B cell (primary cell): Measurements from ENCODE around the gene ABHD1. TPM values are rescaled to one million over a fixed set of nuclear protein-coding genes. Genes with fewer than 3 reads are reported as not detected.
A peak's percentile ranks its signal among the peaks of the same experiment; 100 is the strongest.
"Not testable (repeated sequence)": the region's sequence is repeated elsewhere in the genome, so short reads cannot be mapped to it uniquely, and the experiment has no call there.

Experiments used
- ATAC-seq: fragments of 200-7000 bp; cut with Tn5 transposase; one replicate; pipeline ENCODE4 v1.10.0; 2021; ENCODE audit warnings: low read depth, mild to moderate bottlenecking, moderate number of reproducible peaks, moderate library complexity
- CTCF ChIA-PET: fragments of 350-600 bp; sonication (Branson Sonifier 250); formaldehyde crosslinking; loops from one replicate; lab custom pipeline; 2021; ENCODE audit warnings: antibody characterized with exemption, inconsistent platforms; lab: Charles Lee
- POLR2A ChIA-PET: fragments of 350-600 bp; sonication (Branson Sonifier 250); formaldehyde crosslinking; loops from one replicate; lab custom pipeline; 2021; ENCODE audit warnings: antibody characterized with exemption; lab: Charles Lee
- DNase-seq: peaks from one replicate; pipeline ENCODE4 v3.0.0; 2013
- H2AFZ ChIP-seq: 2 replicates; pipeline ENCODE4 v1.6.1; 2012; ENCODE audit warnings: mild to moderate bottlenecking, low read depth, low read length; ENCODE audit not compliant: insufficient read depth, poor library complexity, severe bottlenecking
- H3K27ac ChIP-seq, 2 donors: 1 replicate in 1 of 2; 2 replicates in 1 of 2; pipeline ENCODE4 v1.5.1; 2012 to 2013; ENCODE audit warnings: low read length in 2 of 2, mild to moderate bottlenecking in 2 of 2, moderate library complexity in 1 of 2
- H3K27me3 ChIP-seq, 4 experiments: fragments of 200-600 bp in 1 of 4; sonication (generic) in 1 of 4; replicated peaks in 1 of 4; 1 replicate in 2 of 4; 2 replicates in 2 of 4; pipeline versions ENCODE4 v1.6.1 to v1.7.0; 2013 to 2016; ENCODE audit warnings: low read length in 3 of 4, mild to moderate bottlenecking in 2 of 4, mixed read lengths in 1 of 4, moderate library complexity in 1 of 4; ENCODE audit not compliant: insufficient read depth in 4 of 4, control insufficient read depth in 3 of 4; ENCODE audit errors: control extremely low read depth in 1 of 4
- H3K36me3 ChIP-seq, 2 experiments: replicated peaks in 1 of 2; 1 replicate in 1 of 2; 2 replicates in 1 of 2; pipeline versions ENCODE4 v1.6.1 to v1.7.1; 2013; ENCODE audit warnings: low read length in 1 of 2; ENCODE audit not compliant: insufficient read depth in 2 of 2, control insufficient read depth in 1 of 2; ENCODE audit errors: control extremely low read depth in 1 of 2, extremely low read depth in 1 of 2
- H3K4me1 ChIP-seq, 2 donors: fragments of 200-600 bp in 1 of 2; sonication (generic) in 1 of 2; 1 replicate in 1 of 2; 2 replicates in 1 of 2; pipeline versions ENCODE4 v1.5.1 to v1.6.1; 2013 to 2017; ENCODE audit warnings: low read length in 2 of 2; ENCODE audit not compliant: control insufficient read depth in 2 of 2, insufficient read depth in 2 of 2
- H3K4me2 ChIP-seq: replicated peaks from 2 replicates; pipeline ENCODE3; 2012; ENCODE audit warnings: mild to moderate bottlenecking, low read depth, low read length; ENCODE audit not compliant: poor library complexity, severe bottlenecking
- H3K4me3 ChIP-seq, 5 experiments: fragments of 200-600 bp in 1 of 5; sonication (generic) in 1 of 5; 1 replicate in 3 of 5; 2 replicates in 2 of 5; pipeline versions ENCODE4 v1.5.1 to v1.7.0; 2011 to 2016; ENCODE audit warnings: low read length in 4 of 5, mild to moderate bottlenecking in 4 of 5, low read depth in 2 of 5, control low read depth in 1 of 5, moderate library complexity in 1 of 5; ENCODE audit not compliant: insufficient read depth in 1 of 5; ENCODE audit errors: control extremely low read depth in 1 of 5, extremely low read depth in 1 of 5
- H3K79me2 ChIP-seq: fragments of 200-600 bp; sonication (generic); one replicate; pipeline ENCODE4 v1.6.0; 2016; ENCODE audit warnings: low read length; ENCODE audit not compliant: control insufficient read depth, insufficient read depth
- H3K9ac ChIP-seq: fragments of 200-600 bp; sonication (generic); 2 replicates; pipeline ENCODE4 v1.6.1; 2017; ENCODE audit warnings: mild to moderate bottlenecking, low read length, moderate library complexity
- H3K9me3 ChIP-seq, 3 donors: one replicate each; pipeline versions ENCODE4 v1.6.1 to v1.7.1; 2013; ENCODE audit warnings: low read length in 2 of 3; ENCODE audit not compliant: control insufficient read depth in 2 of 3, insufficient read depth in 1 of 3; ENCODE audit errors: control extremely low read depth in 1 of 3
- H4K20me1 ChIP-seq: 2 replicates; pipeline ENCODE4 v1.6.0; 2012; ENCODE audit warnings: mild to moderate bottlenecking, low read length; ENCODE audit not compliant: insufficient read depth, control insufficient read depth, poor library complexity, severe bottlenecking
- H3K27ac Mint-ChIP-seq: one replicate; pipeline ENCODE4 v1.8.0; 2021; ENCODE audit warnings: mixed read lengths
- H3K27me3 Mint-ChIP-seq: one replicate; pipeline ENCODE4 v1.8.0; 2021; ENCODE audit warnings: mixed read lengths
- H3K4me1 Mint-ChIP-seq: one replicate; pipeline ENCODE4 v1.8.0; 2021; ENCODE audit warnings: mixed read lengths
- H3K4me3 Mint-ChIP-seq: one replicate; pipeline ENCODE4 v1.8.0; 2021; ENCODE audit warnings: mixed read lengths
- H3K9me3 Mint-ChIP-seq: one replicate; pipeline ENCODE4 v1.8.0; 2022; ENCODE audit warnings: mixed read lengths; ENCODE audit not compliant: insufficient read depth
- EZH2 ChIP-seq: IDR thresholded peaks from 2 replicates; pipeline ENCODE4 v1.6.1; 2012; ENCODE audit warnings: borderline replicate concordance, low read depth, mild to moderate bottlenecking, moderate library complexity, low read length; ENCODE audit not compliant: insufficient read depth, poor library complexity, severe bottlenecking
- WGBS: methylation state at CpG from one replicate; pipeline ENCODE4 v1.1.5; 2013; ENCODE audit warnings: missing lambda C conversion rate; ENCODE audit not compliant: insufficient coverage; 5-methylcytosine and 5-hydroxymethylcytosine counted together
- intact Hi-C: fragments of 100-400 bp; cut with micrococcal nuclease; formaldehyde crosslinking; loops from one replicate; pipeline ENCODE4 v1.10.0; 2022
- polyA plus RNA-seq: library from polyadenylated mRNA; depleted of rRNA; stranded (reverse); fragments of >200 nt; gene quantifications from 2 replicates; pipeline ENCODE4 v1.2.3, GENCODE V29; 2012
- total RNA-seq, 2 donors: library from RNA; stranded (reverse); fragments of 120-200 nt in 1 of 2; gene quantifications; 1 replicate in 1 of 2; 2 replicates in 1 of 2; pipeline versions ENCODE4 v1.2.3 to v1.2.4, GENCODE V29; 2013 to 2022
- TF ChIP-seq, protein P1 (sequence below): fragments of 200-600 bp; IDR thresholded peaks from one replicate; pipeline ENCODE4 v1.8.0; 2022; ENCODE audit warnings: antibody characterized with exemption, mild to moderate bottlenecking

The ABHD1 gene
- total and polyA plus RNA-seq, 2 donors (not counting 1 experiment from before 2014, with no cell fraction given) = 1.5 to 2.7 TPM

DNA sequence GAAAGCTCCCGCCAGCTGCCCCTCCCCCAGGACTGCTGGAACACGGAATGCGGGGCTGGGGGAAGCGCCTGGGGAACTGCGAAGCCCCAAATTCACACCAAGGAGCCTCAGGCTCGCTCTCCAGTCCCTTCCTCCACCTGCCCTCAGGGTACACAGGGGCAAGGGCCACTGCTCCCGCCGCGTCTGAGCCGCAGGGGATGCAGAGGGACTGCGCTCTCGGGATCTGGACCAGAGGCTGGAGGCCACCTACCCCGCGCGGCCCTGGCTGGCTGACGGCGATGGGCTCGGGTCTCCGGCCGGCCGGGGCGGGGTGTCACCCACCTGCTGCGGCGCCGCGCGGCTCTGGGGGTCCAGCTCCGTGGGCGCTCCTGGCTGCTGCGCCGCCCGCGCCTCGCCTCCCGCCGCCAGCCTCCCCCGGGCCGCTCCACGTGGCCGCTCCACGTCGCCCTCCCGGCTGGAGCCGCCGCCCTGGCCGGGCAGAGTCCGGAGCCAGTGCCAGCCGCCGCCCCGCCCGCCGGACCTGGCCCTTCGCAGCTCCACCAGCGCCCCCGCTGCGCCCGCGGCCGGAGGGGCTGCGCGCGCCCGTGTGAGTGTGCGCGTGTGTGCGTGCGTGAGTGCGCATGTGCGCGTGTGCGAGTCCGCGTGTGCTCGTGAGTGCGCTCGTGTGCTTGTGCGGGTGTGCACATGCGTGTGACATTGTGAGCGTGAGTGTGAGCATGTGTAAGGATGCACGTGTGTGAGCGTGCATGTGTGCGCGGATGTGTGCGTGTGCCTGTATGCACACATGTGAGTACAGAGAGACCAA is 4.9 kb upstream of the ABHD1 start, which contains the start of gene CGREF1:
CGREF1 (minus strand) TSS at position 604 of the 805 bp plus-strand sequence. CDS start 14,762 bp downstream, outside the sequence.
- peaks cover 39% of the 10 kb centered on the region for H3K27me3 Mint-ChIP-seq
- intact Hi-C loops = no loop called here
- H3K27ac ChIP-seq = no peak within 1 kb of the TSS
- H3K9ac ChIP-seq = peak within 1 kb of the TSS; percentile 55
- H3K27me3 ChIP-seq = peaks cover 0 to 26% (median 12%) of the 10 kb centered on the region in 4 experiments
- H3K9me3 ChIP-seq = peaks cover 0 to 9% (median 0%) of the 10 kb centered on the region in 3 donors
- peak within 1 kb of the TSS; percentile 84 for H3K4me2 ChIP-seq
- CTCF ChIA-PET = no interaction called here
- H3K9me3 Mint-ChIP-seq = no peaks in the 10 kb centered on the region
- H4K20me1 ChIP-seq = no peaks in the 10 kb centered on the region
- H3K4me3 Mint-ChIP-seq = peak within 1 kb of the TSS; percentile 85
- H3K4me3 ChIP-seq = peak within 1 kb of the TSS in 2 of 5 experiments; percentile 38 to 50
- peak; percentile 38 for DNase-seq
- POLR2A ChIA-PET = no interaction called here
- peak within 1 kb of the TSS; percentile 56 for H2AFZ ChIP-seq
- 6% methylated on average over 84 of the region's 84 CpGs for WGBS
- peaks cover 16% of the 10 kb centered on the region for H3K4me1 Mint-ChIP-seq
- no peaks in the 10 kb centered on the region for H3K79me2 ChIP-seq
- H3K36me3 ChIP-seq = no peaks in the 10 kb centered on the region
- peaks cover 16 to 19% of the 10 kb centered on the region in 2 donors for H3K4me1 ChIP-seq
- H3K27ac Mint-ChIP-seq = no peak within 1 kb of the TSS
- TF ChIP-seq, protein P1, sequence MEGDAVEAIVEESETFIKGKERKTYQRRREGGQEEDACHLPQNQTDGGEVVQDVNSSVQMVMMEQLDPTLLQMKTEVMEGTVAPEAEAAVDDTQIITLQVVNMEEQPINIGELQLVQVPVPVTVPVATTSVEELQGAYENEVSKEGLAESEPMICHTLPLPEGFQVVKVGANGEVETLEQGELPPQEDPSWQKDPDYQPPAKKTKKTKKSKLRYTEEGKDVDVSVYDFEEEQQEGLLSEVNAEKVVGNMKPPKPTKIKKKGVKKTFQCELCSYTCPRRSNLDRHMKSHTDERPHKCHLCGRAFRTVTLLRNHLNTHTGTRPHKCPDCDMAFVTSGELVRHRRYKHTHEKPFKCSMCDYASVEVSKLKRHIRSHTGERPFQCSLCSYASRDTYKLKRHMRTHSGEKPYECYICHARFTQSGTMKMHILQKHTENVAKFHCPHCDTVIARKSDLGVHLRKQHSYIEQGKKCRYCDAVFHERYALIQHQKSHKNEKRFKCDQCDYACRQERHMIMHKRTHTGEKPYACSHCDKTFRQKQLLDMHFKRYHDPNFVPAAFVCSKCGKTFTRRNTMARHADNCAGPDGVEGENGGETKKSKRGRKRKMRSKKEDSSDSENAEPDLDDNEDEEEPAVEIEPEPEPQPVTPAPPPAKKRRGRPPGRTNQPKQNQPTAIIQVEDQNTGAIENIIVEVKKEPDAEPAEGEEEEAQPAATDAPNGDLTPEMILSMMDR = no peak
- TF ChIP-seq EZH2 = no peak
- no peak for ATAC-seq

DNA sequence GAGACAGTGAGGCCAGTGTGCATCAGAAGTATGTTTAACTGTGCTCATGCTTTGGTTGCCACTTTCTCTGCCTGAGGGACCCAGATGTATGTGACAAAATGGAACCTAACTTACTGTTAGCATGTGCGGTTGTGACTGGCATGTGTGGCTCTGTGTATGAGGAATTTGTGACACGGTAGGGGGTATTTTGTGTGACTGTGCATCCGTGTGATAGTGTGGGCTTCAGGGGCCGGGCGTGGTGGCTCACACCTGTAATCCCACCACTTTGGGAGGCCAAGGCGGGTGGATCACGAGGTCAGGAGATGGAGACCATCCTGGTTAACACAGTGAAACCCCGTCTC is 4.3 kb upstream of the ABHD1 start:
- CTCF ChIA-PET, ATAC-seq, H3K9me3 Mint-ChIP-seq, H3K9me3 ChIP-seq, H3K27ac ChIP-seq, H4K20me1 ChIP-seq, H3K27ac Mint-ChIP-seq, DNase-seq, intact Hi-C loops, H3K79me2 ChIP-seq, H3K36me3 ChIP-seq, POLR2A ChIA-PET: not testable (repeated sequence)
- Histone ChIP-seq H3K9ac (peak overlapping the region; percentile 55), H3K27me3 (peaks cover 0 to 26% (median 12%) of the 10 kb centered on the region in 4 experiments), H2AFZ (peak overlapping the region; percentile 56), H3K4me1 (peaks cover 21 to 24% of the 10 kb centered on the region in 2 donors), H3K4me3 (peak overlapping the region in 2 of 5 experiments; percentile 38 to 50), H3K4me2 (peak overlapping the region; percentile 84)
- WGBS = 60% methylated on average over 4 of the region's 8 CpGs
- Mint-ChIP-seq H3K27me3 (peaks cover 39% of the 10 kb centered on the region), H3K4me3 (peak overlapping the region; percentile 85), H3K4me1 (peaks cover 18% of the 10 kb centered on the region)
